ENCODE results near the gene SP6.

SP6 gene

GRCh38 chr17:47879028-47879585 is 28.1 kb upstream of the SP6 start:
- peak in 1 of 2 experiments; percentile 11 for DNase-seq

DNA sequence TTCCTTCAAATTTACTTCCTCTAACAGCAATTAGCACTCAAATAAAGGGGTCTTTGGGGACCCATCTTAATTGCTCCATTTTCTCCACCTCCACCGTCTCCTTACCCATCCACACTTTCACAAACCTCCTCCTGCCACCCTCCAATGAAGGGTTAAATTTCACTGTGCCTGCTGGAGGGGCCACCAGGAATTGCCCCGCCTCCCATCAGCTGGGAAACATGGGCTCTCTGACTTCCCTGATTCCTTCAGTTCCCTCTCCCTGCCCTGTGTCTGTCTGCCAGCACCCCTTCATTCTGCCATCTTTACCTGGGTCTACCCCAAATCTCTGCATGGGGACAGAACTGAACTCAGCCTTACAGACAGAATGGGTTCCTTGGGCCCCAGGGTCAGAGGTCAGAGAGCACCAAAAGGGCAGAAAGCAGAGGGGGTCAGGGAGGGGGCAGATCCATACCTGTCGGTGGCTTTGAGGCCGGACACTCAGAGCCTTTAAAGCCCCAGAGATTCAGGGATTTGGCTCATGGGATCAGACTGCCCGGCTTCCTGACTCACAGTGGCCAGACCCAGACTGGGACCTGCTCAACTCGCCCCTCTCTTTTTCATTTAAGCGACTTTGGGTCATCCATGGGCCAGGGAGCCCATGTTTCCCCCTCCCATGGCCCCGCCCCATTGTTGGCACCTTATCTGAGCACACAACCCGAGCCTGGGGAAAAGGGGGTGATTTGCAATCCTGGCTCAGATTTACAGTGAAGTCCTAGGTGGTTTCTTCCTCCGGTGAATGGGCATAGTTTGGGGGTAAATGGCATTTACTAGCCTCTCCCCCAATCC is 27.5 kb upstream of the SP6 start:
- DNase-seq, result no peak

GRCh38 chr17:47877368-47878034 is 26.5 kb upstream of the SP6 start:
- DNase-seq, result no peak

DNA sequence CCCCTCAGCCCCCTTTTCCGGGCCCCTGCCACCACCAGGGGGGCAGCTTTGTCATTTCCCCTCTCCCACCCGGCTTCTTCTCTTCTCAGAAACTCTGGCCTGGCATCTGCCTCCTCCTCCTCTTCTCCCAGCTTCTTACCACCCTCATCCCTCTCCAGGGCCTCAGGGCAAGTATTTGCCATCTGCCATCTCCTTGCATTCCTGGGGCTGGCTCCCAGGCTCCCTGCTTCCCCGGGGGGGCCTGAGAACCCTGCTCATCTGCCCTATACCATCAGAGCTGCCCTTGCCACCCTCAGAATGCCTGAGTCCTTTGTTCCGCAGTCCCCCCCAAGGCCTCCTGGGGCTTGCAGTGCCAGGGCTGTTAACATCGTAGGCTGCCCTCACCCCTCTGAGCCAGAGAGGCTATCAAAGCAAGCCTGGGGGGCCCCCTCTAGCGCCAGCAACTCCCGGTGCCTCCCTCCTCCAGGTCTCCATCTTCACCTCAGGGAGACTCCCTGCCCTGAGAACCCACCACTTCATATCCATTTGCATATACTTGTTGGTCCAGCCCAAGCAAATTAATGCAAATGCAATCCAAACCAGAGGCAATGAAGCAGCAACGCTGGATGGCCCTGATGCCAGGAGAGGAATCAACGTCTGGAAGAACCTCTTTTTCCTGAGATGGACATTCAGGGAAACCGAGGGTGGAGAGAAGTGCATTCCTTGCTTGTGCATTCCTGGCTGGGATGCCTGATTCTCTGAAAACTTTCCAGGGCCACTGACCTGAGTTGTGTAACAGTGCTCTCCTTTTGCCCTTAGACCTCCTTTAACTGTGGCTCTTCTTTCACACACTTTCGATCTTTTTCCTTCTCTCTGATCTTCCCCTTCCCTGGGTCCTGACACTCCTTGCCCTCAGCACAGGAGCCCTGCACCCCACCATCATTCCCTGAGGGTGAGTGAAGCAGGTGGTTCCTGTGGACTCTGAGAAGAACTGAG is 24.3 kb upstream of the SP6 start:
- no peak for DNase-seq

DNA sequence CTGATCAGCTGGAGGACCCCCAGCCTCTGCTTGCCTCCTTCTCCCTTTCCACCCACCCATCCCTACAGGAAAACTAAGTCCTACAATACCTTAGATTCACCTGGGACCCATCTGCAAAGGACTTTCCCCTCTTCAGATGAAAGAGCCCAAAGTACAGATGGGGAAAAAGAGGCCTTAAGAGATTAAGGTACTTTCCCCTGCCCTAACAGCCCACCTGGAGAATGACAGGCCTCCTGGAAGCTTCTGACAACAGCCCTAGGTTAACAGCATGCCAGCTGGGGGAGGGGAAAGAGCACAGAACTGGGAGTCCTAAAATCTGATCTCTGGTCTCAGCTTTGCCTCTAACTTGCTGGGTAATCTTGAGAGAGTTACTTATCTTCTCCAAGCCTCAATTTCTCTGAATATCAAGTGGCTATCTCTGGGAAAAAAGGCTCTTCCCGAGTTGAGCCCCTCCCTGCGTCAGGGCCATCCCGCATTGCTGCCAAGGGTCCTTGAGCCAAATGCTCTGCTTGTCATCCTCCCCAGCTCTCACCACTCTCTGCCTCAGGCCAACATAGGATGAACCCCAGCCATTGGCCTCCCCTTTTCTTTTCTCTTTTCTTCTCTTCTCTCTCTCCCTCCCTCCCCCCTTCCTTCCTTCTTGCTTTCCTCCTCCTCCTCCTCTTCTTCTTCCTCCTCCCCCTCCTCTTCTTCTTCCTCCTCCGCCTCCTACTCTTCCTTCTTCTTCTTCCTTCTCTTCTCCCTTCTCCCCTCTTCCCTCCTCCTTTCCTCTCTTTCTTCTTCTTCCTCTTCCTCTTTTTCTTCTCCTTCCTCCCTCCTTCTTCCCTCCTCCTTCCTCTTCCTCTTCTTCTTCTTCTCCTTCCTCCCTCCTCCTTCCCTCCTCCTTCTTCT is 22.5 kb upstream of the SP6 start:
- DNase-seq, result no peak

DNA sequence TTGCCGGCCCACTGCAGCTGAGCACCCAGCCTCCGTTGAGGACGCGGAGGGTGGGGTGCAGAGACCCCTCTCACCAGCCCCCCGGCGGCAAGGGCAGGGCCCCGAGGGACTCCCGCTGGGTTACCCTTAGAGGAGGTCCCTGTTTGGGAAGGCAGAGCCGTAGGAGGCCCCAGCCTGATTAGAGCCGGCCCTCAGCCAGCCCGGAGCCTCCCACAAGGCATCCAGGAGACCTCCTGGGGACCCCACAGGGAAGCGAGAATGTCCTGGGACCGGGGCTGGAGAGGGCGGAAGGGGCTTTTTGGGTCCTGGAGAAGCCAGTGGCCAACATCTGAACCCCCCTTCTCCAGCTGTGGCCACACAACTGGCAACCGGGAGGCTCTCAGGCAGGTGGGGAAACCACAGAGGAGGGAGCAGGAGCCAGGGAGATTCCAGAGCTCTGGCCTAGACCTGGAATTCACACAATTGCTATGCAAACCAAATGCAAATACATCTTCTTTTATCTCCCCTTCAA is 21.7 kb upstream of the SP6 start:
- DNase-seq, result no peak

GRCh38 chr17:47872019-47872650 is 21.2 kb upstream of the SP6 start:
- DNase-seq, result no peak

DNA sequence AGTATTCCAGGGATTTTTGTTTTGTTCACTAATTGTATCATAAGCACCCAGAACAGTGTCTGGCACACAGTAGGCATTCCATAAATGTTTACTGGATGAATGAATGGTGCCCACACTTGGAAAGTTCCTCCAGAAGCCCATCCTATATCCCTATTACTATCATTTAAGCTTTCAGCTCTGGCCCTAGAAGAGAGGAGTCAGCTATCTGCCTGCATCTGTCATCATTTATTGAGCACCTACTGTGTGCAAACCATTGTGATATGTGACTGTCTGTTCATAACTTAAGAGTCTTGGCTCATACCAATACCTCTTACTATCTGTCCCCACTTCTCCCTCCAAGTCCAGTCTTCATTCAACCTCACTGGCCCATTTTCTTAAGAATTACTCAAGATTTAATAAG is 20.1 kb upstream of the SP6 start:
- no peak for DNase-seq

GRCh38 chr17:47870056-47870455 is 19.1 kb upstream of the SP6 start:
- no peak for DNase-seq

- no peak for DNase-seq
Measured at GRCh38 chr17:47869114-47869513, 18.2 kb upstream of the SP6 start.

- no peak for DNase-seq
Measured at GRCh38 chr17:47867813-47868533, 17.0 kb upstream of the SP6 start.

DNA sequence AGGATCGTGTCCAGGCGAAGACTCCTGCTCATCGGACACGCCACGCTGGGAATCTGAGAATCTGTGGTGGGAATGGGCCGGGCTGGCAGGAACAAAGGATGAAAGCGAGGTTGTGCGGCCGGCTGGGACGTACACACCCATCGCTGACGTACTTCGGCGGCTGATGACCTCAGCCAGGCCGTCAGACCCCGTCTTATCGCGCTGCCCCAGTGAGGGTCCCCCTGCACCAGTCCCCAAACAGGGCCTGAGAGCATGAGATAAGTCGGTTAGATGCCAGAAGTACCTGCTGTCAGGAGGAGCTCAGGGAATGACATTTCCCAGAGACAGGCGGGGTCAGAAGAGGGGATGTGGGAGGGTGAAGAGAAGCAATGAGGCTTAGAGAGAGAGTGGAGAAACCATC is 16.0 kb upstream of the SP6 start:
- DNase-seq, result no peak

GRCh38 chr17:47864791-47865216 is 13.8 kb upstream of the SP6 start:
- DNase-seq, result no peak

DNA sequence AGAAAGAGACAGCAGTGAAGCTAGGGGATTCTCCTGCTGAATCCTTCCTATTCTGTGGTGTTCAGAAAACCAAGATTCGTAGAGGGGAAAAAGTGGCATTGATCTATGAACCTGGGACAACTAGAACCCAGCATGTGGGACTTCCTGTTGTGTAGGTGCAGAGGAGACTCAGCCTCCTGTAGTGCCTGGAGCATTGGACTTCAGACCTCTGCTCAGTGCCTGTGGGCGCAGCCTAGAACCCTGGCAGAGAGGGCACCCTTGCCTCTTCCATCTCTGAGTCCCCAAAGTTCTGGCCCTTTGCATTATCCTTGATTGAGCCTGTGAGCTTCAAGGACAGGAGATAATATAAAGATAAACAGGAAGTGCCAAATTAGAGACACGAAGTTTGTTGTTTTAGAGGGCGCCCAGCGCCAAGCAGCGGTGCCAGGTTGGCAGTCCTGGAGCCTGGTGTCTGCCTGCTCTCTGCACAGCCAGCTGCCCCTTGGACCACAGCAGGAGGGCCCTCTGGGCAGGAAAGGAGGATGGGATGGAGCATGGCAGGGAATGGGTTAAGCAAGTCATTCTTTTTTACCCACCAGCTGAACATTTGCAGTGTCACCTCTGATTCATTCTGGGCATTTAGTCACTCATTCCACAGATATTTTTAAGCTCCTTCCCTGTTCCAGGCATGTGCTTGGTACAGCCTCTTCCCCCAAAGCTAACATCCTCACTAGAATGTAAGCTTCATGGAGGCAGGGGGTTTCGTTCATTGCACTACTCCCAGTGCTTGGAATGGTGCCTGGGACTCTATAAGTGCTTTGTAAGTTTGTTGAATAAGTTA is 11.9 kb upstream of the SP6 start:
- DNase-seq, result no peak

DNA sequence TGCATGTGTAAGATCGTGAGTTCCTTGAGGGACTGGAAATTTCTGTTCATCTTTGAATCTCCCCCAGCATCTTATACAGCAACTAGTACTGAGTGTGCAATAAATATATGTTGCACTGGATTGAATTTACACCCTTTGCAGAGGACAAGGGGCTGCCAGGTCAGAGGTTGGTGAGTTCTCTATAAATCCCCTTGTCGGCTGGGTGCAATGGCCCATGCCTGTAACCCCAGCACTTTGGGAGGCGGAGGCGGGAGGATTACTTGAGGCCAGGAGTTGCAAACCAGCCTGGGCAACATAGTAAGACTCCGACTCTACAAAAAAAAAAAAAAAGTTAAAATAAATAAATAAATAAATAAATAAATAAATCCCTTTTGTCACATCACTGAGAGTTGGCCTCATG is 9.4 kb upstream of the SP6 start:
- DNase-seq, result no peak

DNA sequence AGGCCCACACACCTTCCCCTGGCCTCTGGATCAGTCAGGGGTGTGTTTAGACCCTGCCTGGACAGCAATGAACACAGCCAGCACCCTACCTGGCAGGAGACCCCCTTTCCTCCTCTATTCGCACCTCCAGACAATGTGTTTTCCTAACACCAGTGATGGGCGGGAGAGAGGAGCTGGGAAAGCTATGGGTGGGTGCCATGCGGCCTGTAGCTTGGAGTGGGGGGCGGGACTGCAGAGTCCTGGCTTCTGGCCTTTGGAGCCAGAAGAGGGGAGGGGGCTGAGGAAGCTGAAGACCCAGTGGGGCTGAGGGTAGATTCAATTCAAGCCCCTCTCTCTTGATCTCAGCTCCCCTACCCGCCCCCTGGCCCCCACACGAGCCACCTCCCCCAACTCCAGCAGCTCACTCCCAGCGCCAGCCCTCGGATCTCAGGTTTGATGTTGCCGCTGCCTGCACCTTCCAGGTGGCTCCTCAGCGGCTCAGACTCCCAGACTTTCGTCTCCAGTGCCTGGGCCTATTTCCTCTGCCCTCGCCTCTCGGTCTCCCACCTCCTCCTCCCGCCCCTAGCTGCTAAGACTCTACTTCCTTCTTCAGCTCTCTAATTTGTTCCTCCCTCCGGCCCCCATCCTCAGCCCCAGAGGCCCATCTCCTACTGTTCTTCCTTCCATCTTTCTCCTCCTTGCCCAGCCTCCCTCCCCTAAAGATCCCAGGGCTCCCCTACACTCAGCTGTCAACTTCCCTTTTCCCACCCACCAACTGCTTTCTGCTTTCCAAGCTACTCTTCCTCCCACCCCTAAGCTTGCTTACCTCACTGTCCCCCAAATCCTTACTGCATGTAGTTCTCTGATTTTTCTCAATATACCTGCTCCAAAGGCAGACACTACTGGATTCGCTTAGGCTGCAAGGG is 6.8 kb upstream of the SP6 start:
- no peak for DNase-seq

DNA sequence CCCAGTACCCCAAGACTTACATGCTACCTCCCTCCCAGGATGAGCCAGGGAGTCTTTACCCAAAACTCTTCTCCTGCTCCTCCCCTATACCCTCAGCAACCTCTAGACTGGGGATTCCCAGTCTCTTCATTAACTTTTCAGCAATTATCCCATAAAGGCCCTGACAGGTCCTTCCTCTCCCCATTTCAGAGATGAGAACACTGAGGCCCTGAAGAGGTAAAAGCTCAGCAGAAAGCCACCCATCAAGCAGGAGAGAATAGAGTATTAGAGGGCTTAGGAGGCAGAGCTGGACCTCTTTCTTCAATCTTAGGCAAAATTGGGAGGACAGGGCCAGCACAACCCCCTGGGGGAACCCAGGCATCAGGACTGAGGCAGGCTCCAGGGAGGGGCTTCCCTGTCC is 5.9 kb upstream of the SP6 start:
- DNase-seq, result no peak

- DNase-seq, result no peak
Measured at GRCh38 chr17:47855737-47856136, 4.8 kb upstream of the SP6 start.
